Right renal pelvis (tissue), 4 donors: ENCODE measurements around the gene RAE1. TPM values are rescaled to one million over a fixed set of nuclear protein-coding genes. Genes with fewer than 3 reads are reported as not detected.

Source experiments
- DNase-seq, 4 donors: peaks; one replicate each; pipeline ENCODE4 v3.0.0-alpha.2; 2013; ENCODE audit warnings: low read depth in 4 of 4, low spot score in 3 of 4, missing footprints in 1 of 4
- polyA plus RNA-seq, 4 donors: library from polyadenylated mRNA; unstranded; fragments of 120-200 nt; gene quantifications; one replicate each; pipeline ENCODE4 v1.2.1, GENCODE V29; 2013; ENCODE audit not compliant: insufficient read length in 4 of 4

RAE1 gene, protein sequence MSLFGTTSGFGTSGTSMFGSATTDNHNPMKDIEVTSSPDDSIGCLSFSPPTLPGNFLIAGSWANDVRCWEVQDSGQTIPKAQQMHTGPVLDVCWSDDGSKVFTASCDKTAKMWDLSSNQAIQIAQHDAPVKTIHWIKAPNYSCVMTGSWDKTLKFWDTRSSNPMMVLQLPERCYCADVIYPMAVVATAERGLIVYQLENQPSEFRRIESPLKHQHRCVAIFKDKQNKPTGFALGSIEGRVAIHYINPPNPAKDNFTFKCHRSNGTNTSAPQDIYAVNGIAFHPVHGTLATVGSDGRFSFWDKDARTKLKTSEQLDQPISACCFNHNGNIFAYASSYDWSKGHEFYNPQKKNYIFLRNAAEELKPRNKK
- polyA plus RNA-seq: 10 to 100 TPM; 57.4 to 64.1 (median 59.5) TPM

GRCh38 chr20:57351042-57351783 lies at the start of gene RAE1:
Gene RAE1, plus strand, starts transcription at chr20:57351255. Its CDS starts 2,784 bp downstream, at chr20:57354039.
- DNase-seq: peak; percentile 83 to 90 (median 86)

DNA sequence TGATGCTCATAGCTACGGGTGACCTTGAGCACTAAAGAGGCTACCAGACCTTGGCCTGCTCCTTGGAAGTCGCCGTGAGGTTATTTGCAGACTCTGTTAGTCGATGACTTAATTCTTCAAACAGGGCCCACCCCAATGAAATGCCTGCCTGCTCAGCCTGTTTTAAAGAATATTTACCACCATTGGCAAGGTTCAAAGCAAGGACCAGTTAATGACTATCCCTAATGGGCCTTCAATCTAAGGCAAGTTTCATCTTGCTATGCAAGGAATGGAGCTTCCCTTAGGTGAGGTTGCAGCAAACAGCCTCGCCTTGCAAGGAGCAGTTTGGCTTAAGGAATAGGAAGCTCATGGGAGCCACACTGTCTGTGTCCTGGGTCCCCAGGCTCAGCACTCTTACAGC lies 44.3 kb upstream of the RAE1 start:
- DNase-seq: no peak

DNA sequence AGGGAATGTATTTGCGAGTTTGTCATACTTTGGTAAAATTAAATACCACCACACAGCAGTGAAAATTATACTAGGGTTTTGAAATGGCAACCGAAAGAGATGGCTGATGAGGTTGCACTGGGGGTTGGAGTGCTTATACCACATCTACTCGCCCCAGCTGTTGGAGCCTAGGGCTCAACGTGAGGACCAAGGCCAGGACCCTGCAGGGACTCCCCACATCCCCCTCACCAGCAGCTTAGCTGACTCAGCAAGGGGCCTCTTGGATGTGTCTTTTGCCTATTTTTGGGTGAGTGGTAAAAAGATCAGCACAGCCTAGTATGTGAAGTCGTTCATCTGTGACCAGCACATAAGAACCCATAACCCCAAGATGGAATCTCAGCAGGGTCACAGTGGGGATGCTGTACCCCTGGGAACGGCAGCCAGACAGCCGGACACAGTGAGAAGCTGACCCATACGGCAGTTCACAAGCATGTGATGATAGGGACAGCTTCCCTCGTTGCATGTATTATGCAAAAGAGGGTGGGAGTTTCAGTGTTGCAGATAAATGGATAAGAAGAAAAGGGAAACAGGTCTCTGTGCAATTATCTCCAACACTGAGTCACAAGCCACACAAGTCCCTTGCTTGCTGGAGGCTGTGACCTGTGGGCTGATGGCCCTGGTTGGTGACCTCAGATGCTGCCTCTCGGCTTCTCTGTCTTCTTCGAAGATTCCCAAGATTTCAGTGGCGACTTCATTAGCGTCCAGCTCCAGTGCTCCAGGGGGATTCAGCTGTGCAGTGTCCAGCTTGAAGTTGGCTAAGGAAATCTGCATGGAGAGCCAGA lies 42.4 kb upstream of the RAE1 start:
- DNase-seq: no peak

- DNase-seq: no peak
Measured at GRCh38 chr20:57309544-57310115, 41.4 kb upstream of the RAE1 start.

DNA sequence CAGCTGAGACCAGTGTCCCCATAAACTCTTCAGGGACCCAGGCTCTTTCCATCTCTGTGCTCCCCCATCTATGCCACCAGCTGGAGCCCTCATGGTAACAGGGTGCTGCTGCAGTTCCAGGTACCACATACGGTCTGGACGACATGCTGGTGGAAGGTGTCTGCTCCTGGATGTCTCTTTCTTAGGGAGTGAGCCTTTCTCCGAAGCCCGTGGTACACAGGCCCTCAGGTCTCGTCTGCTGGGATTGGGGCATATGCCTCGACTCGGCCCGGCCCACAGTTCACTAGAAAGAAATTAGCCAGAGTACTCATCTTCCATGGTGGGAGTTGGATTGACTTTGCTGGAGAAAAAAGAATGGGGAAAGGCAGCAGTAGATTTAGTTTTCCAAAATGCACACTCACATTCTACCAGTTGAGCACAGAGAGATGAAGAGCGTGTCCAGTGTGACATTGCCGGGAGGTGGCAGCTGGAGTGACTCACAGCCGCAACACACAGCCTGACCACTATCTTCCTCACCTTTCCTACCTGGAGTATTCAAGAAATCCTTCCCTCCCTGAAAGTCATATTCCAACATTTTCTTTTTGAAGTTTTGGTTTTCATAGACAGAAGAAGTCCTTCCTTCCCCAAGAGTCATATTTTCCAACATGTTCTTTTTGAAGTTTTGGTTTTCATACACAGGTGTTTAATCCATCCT lies 40.1 kb upstream of the RAE1 start:
- no peak for DNase-seq

GRCh38 chr20:57312138-57312537 lies 38.9 kb upstream of the RAE1 start:
- DNase-seq: no peak

- no peak for DNase-seq
Measured at GRCh38 chr20:57313230-57313629, 37.8 kb upstream of the RAE1 start.

DNA sequence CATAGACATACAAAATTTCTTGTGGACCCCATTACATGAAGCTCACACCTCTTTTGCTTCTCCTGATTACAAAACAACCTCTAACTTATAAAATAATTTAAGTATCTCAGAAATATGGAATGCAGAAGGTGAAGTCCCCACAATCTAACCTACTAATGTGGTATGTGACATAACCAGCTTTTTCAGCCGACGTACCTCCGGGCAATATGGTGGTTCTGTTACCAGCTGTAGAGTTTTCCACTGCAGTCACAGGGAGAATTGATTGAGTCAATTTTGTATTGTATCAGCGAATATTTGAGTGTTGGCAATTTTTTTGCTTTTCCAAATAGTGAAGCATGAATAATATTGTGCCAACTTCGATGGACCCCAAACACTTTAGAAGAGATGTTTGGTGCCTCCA lies 37.1 kb upstream of the RAE1 start:
- no peak for DNase-seq

DNA sequence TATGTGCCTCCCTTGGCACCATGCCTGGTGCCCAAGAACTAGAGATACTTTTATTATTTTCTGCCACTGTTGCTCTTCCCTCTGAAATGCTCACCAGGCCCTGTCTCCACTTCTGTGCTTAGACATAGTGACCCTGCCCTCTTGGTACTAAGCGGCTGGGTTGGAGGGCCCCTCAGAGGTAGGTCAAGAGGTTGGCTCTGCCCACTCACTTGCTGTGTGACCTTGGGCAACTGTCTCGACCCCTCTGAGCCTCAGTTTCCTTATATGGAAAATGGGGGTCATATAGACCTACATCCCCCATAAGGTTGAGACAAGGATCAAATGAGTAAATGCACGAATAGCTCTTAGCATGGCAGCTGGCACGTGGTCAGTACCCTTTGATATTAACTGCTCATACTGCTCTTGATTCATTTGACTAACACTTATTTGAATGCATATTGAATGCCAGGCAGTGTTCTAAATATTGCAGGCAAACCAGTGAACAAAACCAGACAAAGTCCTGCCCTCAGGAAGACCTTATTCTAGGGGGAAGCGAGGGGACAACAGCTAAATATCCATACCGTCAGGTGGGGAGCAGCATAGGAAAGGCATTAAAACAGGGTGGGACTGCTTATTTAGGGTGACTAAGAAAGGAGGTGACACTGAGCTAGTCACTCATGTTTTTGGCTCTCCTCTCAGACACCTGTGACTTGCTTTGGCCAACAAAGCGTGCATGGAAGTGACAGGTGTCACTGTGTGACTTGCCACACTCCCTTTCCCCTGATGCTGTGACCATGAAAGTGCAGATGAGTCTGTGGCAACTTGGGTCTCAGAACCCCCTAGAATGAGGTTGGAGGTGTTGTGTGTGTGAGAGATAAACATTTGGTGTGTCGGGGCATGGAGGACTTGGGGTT lies 35.7 kb upstream of the RAE1 start:
- DNase-seq: no peak

GRCh38 chr20:57315976-57316480 lies 35.0 kb upstream of the RAE1 start:
- DNase-seq: no peak

GRCh38 chr20:57316795-57317201 lies 34.3 kb upstream of the RAE1 start:
- DNase-seq: no peak

GRCh38 chr20:57317316-57317788 lies 33.7 kb upstream of the RAE1 start:
- DNase-seq: no peak

GRCh38 chr20:57317789-57318371 lies 33.2 kb upstream of the RAE1 start:
- DNase-seq: no peak

GRCh38 chr20:57319584-57319983 lies 31.5 kb upstream of the RAE1 start:
- no peak for DNase-seq

- DNase-seq: no peak
Measured at GRCh38 chr20:57320358-57320757, 30.7 kb upstream of the RAE1 start.

- DNase-seq: no peak
Measured at GRCh38 chr20:57321142-57321541, 29.9 kb upstream of the RAE1 start.

GRCh38 chr20:57322476-57322875 lies 28.6 kb upstream of the RAE1 start:
- DNase-seq: no peak

DNA sequence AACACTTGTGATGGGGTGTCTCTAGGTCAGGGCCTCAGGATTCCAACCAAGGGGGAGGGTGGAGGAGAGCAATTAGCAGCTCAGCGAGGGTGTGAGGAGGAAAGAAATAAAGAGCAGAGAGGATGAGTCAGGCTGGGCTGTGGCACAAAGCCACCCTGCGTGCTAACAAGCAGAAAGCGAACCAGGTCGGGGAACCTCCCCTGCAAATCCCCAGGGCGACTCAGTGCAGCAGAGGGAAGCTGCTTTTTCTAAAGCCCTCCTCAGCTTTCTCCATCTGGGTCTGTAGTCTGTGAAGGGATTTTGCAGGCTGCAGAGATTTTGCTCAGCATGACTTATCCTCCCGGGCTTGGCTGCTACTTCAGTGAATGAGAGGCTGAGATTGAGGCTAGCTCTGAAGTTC lies 28.0 kb upstream of the RAE1 start:
- no peak for DNase-seq
